HTR-8/SVneo (cell line): ENCODE measurements around the gene LRIG3.

Source experiments
- DNase-seq: peaks from one replicate; pipeline ENCODE4 v3.0.0; 2011; ENCODE audit warnings: low spot score, mixed read lengths; ENCODE audit not compliant: insufficient read length
- FAIRE-seq: peaks from 2 replicates; lab custom pipeline; 2011; peaks lifted over from hg19 to GRCh38; lab: Jason Lieb, UNC

The LRIG3 gene

GRCh38 chr12:58934528-58934927 lies 14.2 kb upstream of the LRIG3 start:
- DNase-seq (no peak), FAIRE-seq (peak; percentile 52)

- DNase-seq (no peak), FAIRE-seq (no peak)
Observed at GRCh38 chr12:58932806-58933681, 12.7 kb upstream of the LRIG3 start.

- DNase-seq (no peak), FAIRE-seq (no peak)
Observed at GRCh38 chr12:58931518-58931917, 11.2 kb upstream of the LRIG3 start.

- no peak for FAIRE-seq
Observed at GRCh38 chr12:58930770-58931324, 10.5 kb upstream of the LRIG3 start.

GRCh38 chr12:58927120-58927519 lies 6.8 kb upstream of the LRIG3 start:
- DNase-seq, result no peak
- no peak for FAIRE-seq

More at GRCh38 chr12:58930770-58931324, 10.5 kb upstream of the LRIG3 start:
- no peak for DNase-seq

- DNase-seq, result no peak
Observed at GRCh38 chr12:58926586-58926985, 6.3 kb upstream of the LRIG3 start.

GRCh38 chr12:58925751-58926150 lies 5.4 kb upstream of the LRIG3 start:
- DNase-seq (no peak), FAIRE-seq (no peak)

More at GRCh38 chr12:58926586-58926985, 6.3 kb upstream of the LRIG3 start:
- FAIRE-seq, result no peak

- FAIRE-seq, result no peak
- no peak for DNase-seq
Observed at GRCh38 chr12:58925111-58925611, 4.9 kb upstream of the LRIG3 start.

GRCh38 chr12:58924652-58925051 lies 4.3 kb upstream of the LRIG3 start:
- FAIRE-seq, result no peak
- DNase-seq, result no peak

GRCh38 chr12:58923781-58924180 lies 3.5 kb upstream of the LRIG3 start:
- no peak for DNase-seq
- FAIRE-seq, result no peak

GRCh38 chr12:58922849-58923248 lies 2.5 kb upstream of the LRIG3 start:
- FAIRE-seq, result no peak
- DNase-seq, result no peak

- DNase-seq (no peak), FAIRE-seq (no peak)
Observed at GRCh38 chr12:58920961-58921861, 907 bp upstream of the LRIG3 start.

- peak; percentile 30 for DNase-seq
- no peak for FAIRE-seq
Observed at GRCh38 chr12:58919231-58920101, 838 bp downstream of the LRIG3 start.

GRCh38 chr12:58918469-58918844 lies 1.8 kb downstream of the LRIG3 start:
- no peak for DNase-seq
- no peak for FAIRE-seq

GRCh38 chr12:58917699-58918468 lies 2.4 kb downstream of the LRIG3 start:
- FAIRE-seq (no peak), DNase-seq (no peak)

- FAIRE-seq, result no peak
- no peak for DNase-seq
Observed at GRCh38 chr12:58916921-58917511, 3.3 kb downstream of the LRIG3 start.

- DNase-seq (no peak), FAIRE-seq (no peak)
Observed at GRCh38 chr12:58916161-58916621, 4.1 kb downstream of the LRIG3 start.

GRCh38 chr12:58915634-58916033 lies 4.7 kb downstream of the LRIG3 start:
- DNase-seq (no peak), FAIRE-seq (no peak)
